GM12878 (cell line): ENCODE measurements around the gene FBXO3. TPM values are rescaled to one million over a fixed set of nuclear protein-coding genes. Genes with fewer than 3 reads are reported as not detected.

Experiments
- ATAC-seq: fragments of 200-7000 bp; cut with Tn5 transposase; 3 replicates; pipeline ENCODE4 v1.9.1; 2020; ENCODE audit warnings: mild to moderate bottlenecking, moderate library complexity
- BruUV-seq: library from RNA; stranded (reverse); fragments of 400-500 nt; replicated peaks from 2 replicates; lab custom pipeline; 2021; lab: Mats Ljungman, UMichigan
- CTCF ChIA-PET: fragments of 300-600 bp; sonication (Branson Sonifier 250); formaldehyde crosslinking; extraction: SDS; loops from one replicate; lab custom pipeline; 2021; ENCODE audit warnings: inconsistent platforms; lab: Yijun Ruan, JAX
- POLR2A ChIA-PET: fragments of 350-600 bp; formaldehyde crosslinking; extraction: SDS; loops from one replicate; lab custom pipeline; 2021; ENCODE audit warnings: inconsistent platforms; lab: Charles Lee
- RAD21 ChIA-PET: fragments of 300-600 bp; sonication (Branson Sonifier 250); formaldehyde crosslinking; loops from one replicate; lab custom pipeline; 2023; ENCODE audit warnings: antibody characterized with exemption; ENCODE audit not compliant: unreplicated experiment; lab: Charles Lee
- SMC1A ChIA-PET: fragments of 300-600 bp; sonication (Branson Sonifier 250); formaldehyde crosslinking; loops from one replicate; lab custom pipeline; 2023; ENCODE audit not compliant: unreplicated experiment, uncharacterized antibody; lab: Charles Lee
- DNase-seq: peaks from one replicate; pipeline ENCODE4 v3.0.0-alpha.2; 2011; ENCODE audit warnings: low read depth, low spot score
- FAIRE-seq: peaks from 3 replicates; lab custom pipeline; 2011; peaks lifted over from hg19 to GRCh38; lab: Jason Lieb, UNC
- H2AFZ ChIP-seq: 2 replicates; pipeline ENCODE4 v1.6.0; 2011; ENCODE audit warnings: low read depth, low read length, control low read depth; ENCODE audit not compliant: control insufficient read depth
- H3K27ac ChIP-seq: 2 replicates; pipeline ENCODE4 v1.5.1; 2011; ENCODE audit warnings: control low read depth; ENCODE audit not compliant: control insufficient read depth, insufficient read depth
- H3K27me3 ChIP-seq, 2 experiments: replicated peaks in 1 of 2; 2 replicates each; pipeline versions ENCODE4 v1.6.0 to v1.6.1; 2011; ENCODE audit warnings: low read length in 1 of 2; ENCODE audit not compliant: control insufficient read depth in 2 of 2, insufficient read depth in 2 of 2
- H3K36me3 ChIP-seq, 2 experiments: 2 replicates each; pipeline ENCODE4 v1.5.1; 2011; ENCODE audit warnings: low read length in 1 of 2; ENCODE audit not compliant: control insufficient read depth in 2 of 2, insufficient read depth in 2 of 2
- H3K4me1 ChIP-seq: 2 replicates; pipeline ENCODE4 v1.6.1; 2011; ENCODE audit warnings: mild to moderate bottlenecking, low read length, moderate library complexity, mixed read lengths; ENCODE audit not compliant: control insufficient read depth, insufficient read depth
- H3K4me2 ChIP-seq: 2 replicates; pipeline ENCODE4 v1.6.0; 2011; ENCODE audit warnings: control low read depth; ENCODE audit not compliant: control insufficient read depth, insufficient read depth
- H3K4me3 ChIP-seq: fragments of 200-600 bp; sonication (generic); 2 replicates; pipeline ENCODE4 v1.5.1; 2016
- H3K79me2 ChIP-seq: 2 replicates; pipeline ENCODE4 v1.6.0; 2011; ENCODE audit warnings: low read length; ENCODE audit not compliant: control insufficient read depth, insufficient read depth
- H3K9ac ChIP-seq: 2 replicates; pipeline ENCODE4 v1.8.0; 2011; ENCODE audit warnings: low read length, control low read depth, mixed read lengths; ENCODE audit not compliant: control insufficient read depth, insufficient read depth
- H3K9me3 ChIP-seq: replicated peaks from 3 replicates; pipeline ENCODE4 v1.5.1; 2011; ENCODE audit warnings: mild to moderate bottlenecking, low read length; ENCODE audit not compliant: control insufficient read depth, insufficient read depth
- H4K20me1 ChIP-seq: 2 replicates; pipeline ENCODE4 v1.6.0; 2011; ENCODE audit not compliant: control insufficient read depth, insufficient read depth
- CBFB ChIP-seq: IDR thresholded peaks from 2 replicates; pipeline ENCODE4 v1.6.1; 2016; ENCODE audit warnings: antibody characterized with exemption, low read depth
- CHD2 ChIP-seq: IDR thresholded peaks from 2 replicates; pipeline ENCODE4 v1.6.1; 2011; ENCODE audit warnings: low read depth, low read length, improper control_type of control experiment, borderline replicate concordance
- CREB1 ChIP-seq: IDR thresholded peaks from 2 replicates; pipeline ENCODE4 v1.6.1; 2012; ENCODE audit warnings: low read depth, mild to moderate bottlenecking, inconsistent platforms
- E4F1 ChIP-seq: fragments of 450-650 bp; IDR thresholded peaks from 2 replicates; pipeline ENCODE4 v1.6.1; 2018; ENCODE audit warnings: borderline replicate concordance, mild to moderate bottlenecking; ENCODE audit not compliant: partially characterized antibody
- HCFC1 ChIP-seq: fragments of 150-350 bp; IDR thresholded peaks from 2 replicates; pipeline ENCODE4 v1.6.1; 2014; ENCODE audit warnings: low read length
- LARP7 ChIP-seq: fragments of 450-650 bp; IDR thresholded peaks from 2 replicates; pipeline ENCODE4 v1.6.1; 2017; ENCODE audit warnings: mild to moderate bottlenecking
- MTA2 ChIP-seq: fragments of 450-650 bp; IDR thresholded peaks from 2 replicates; pipeline ENCODE4 v1.6.1; 2016; ENCODE audit warnings: low read depth, mild to moderate bottlenecking, moderate library complexity
- NBN ChIP-seq: fragments of 450-650 bp; IDR thresholded peaks from 2 replicates; pipeline ENCODE4 v1.6.1; 2016
- NR2C2 ChIP-seq: IDR thresholded peaks from 2 replicates; pipeline ENCODE4 v1.6.1; 2011; ENCODE audit warnings: borderline replicate concordance, low read depth; ENCODE audit not compliant: control insufficient read depth, insufficient read length
- POLR2A ChIP-seq: IDR thresholded peaks from 2 replicates; pipeline ENCODE4 v1.6.1; 2011; ENCODE audit warnings: low read depth, mild to moderate bottlenecking, low read length
- POU2F2 ChIP-seq: IDR thresholded peaks from 3 replicates; pipeline ENCODE4 v1.6.1; 2011; ENCODE audit warnings: low read depth, mild to moderate bottlenecking, low read length, borderline replicate concordance
- RBBP5 ChIP-seq: fragments of 200-600 bp; sonication (generic); conservative IDR thresholded peaks from 2 replicates; pipeline ENCODE4 v1.6.1; 2016
- SIX5 ChIP-seq: IDR thresholded peaks from 2 replicates; pipeline ENCODE4 v1.6.1; 2011; ENCODE audit warnings: mild to moderate bottlenecking, low read depth, low read length, moderate library complexity; ENCODE audit not compliant: severe bottlenecking
- SMARCA5 ChIP-seq: fragments of 450-650 bp; IDR thresholded peaks from 2 replicates; pipeline ENCODE4 v1.6.1; 2017; ENCODE audit warnings: mild to moderate bottlenecking
- STAT1 ChIP-seq: fragments of 450-650 bp; conservative IDR thresholded peaks from 2 replicates; pipeline ENCODE4 v1.6.1; 2014; ENCODE audit warnings: antibody characterized with exemption, mild to moderate bottlenecking
- SUPT20H ChIP-seq: IDR thresholded peaks from 2 replicates; pipeline ENCODE4 v1.6.1; 2011; ENCODE audit warnings: low read depth, mild to moderate bottlenecking, low read length, moderate library complexity, borderline replicate concordance; ENCODE audit not compliant: control insufficient read depth
- TCF3 ChIP-seq: IDR thresholded peaks from 2 replicates; pipeline ENCODE4 v1.6.1; 2012; ENCODE audit warnings: low read depth, mild to moderate bottlenecking, low read length, borderline replicate concordance; ENCODE audit not compliant: insufficient read depth
- ZNF687 ChIP-seq: fragments of 450-650 bp; IDR thresholded peaks from 2 replicates; pipeline ENCODE4 v1.6.1; 2017; ENCODE audit warnings: mild to moderate bottlenecking, moderate library complexity
- ZSCAN29 ChIP-seq: fragments of 450-650 bp; IDR thresholded peaks from 2 replicates; pipeline ENCODE4 v1.6.1; 2017; ENCODE audit warnings: mild to moderate bottlenecking, moderate library complexity
- ZZZ3 ChIP-seq: IDR thresholded peaks from 2 replicates; pipeline ENCODE4 v1.6.1; 2011; ENCODE audit warnings: low read depth; ENCODE audit not compliant: control insufficient read depth, insufficient read length
- WGBS: methylation state at CpG from one replicate; pipeline ENCODE4 v1.1.6; 2016; ENCODE audit warnings: low lambda C conversion rate; ENCODE audit not compliant: insufficient replicate concordance, insufficient coverage; ENCODE audit errors: missing lambda C conversion rate; 5-methylcytosine and 5-hydroxymethylcytosine counted together
- in situ Hi-C: fragments of 300-500 bp; cut with MboI; formaldehyde crosslinking; loops from 9 replicates; pipeline ENCODE4 v1.14.3; 2018; ENCODE audit warnings: mixed read lengths
- intact Hi-C: fragments of 100-400 bp; cut with micrococcal nuclease; formaldehyde crosslinking; loops from one replicate; pipeline ENCODE4 v1.14.2; 2022; ENCODE audit not compliant: unreplicated experiment
- polyA plus RNA-seq, 11 experiments: library from polyadenylated mRNA; depleted of rRNA in 4 of 11; unstranded in 6 of 11; stranded (reverse) in 5 of 11; fragments of >200 nt; fragmentation: Nextera tagmentation in 4 of 11; fragmentation: Illumina TruSeq in 1 of 11; extraction: Ambion mirVana in 4 of 11; extraction: Trizol in 1 of 11; gene quantifications; 1 replicate in 1 of 11; 2 replicates in 10 of 11; pipeline versions ENCODE4 v1.2.1 to v1.2.3, GENCODE V29; 2011 to 2016; ENCODE audit warnings: inconsistent platforms in 2 of 11, missing spikeins in 2 of 11, low read depth in 1 of 11
- total RNA-seq, 4 experiments: library from RNA; depleted of rRNA in 3 of 4; stranded (reverse); fragments of >200 nt in 3 of 4; fragmentation: Illumina TruSeq in 1 of 4; extraction: Trizol in 1 of 4; gene quantifications; 2 replicates each; pipeline versions ENCODE4 v1.2.1 to v1.2.3, GENCODE V29; 2013 to 2021

The FBXO3 gene
- total and polyA plus RNA-seq, 10 of the 15 experiments (the other 5 are each of a cell fraction or from before 2014, with no cell fraction given): 8.9 to 33.4 (median 13.8) TPM

- TF ChIP-seq ZNF687 (no peak), POU2F2 (no peak), LARP7 (no peak), POLR2A (no peak), NBN (no peak), ZZZ3 (no peak), MTA2 (no peak), NR2C2 (no peak), SUPT20H (no peak), CHD2 (no peak)
Measured at GRCh38 chr11:33725496-33725895, 48.8 kb downstream of the FBXO3 start (continued).

- Histone ChIP-seq H3K27ac (0 out of 2 replicates have a peak overlapping the region, but pooled peaks have one; percentile 9), H3K4me2 (peak overlapping the region; percentile 65), H3K27me3 (no peaks in the 10 kb centered on the region), H3K9ac (no peak overlapping the region), H2AFZ (no peak overlapping the region), H3K36me3 (peaks cover 9 to 16% of the 10 kb centered on the region in 2 experiments; a peak in 3 of 4 replicates), H3K4me3 (no peak overlapping the region), H3K4me1 (peaks cover 24% of the 10 kb centered on the region), H3K79me2 (peaks cover 37% of the 10 kb centered on the region), H3K9me3 (no peaks in the 10 kb centered on the region), H4K20me1 (no peaks in the 10 kb centered on the region)
- RAD21 ChIA-PET: interaction anchor here (0.7 to 2.4 kb wide), 5 partner anchors 9 to 138 kb away, joined by 3 to 21 read pairs (median 11); partner anchors contain the start of gene CD59
- in situ Hi-C loops (no loop called here), intact Hi-C loops (no loop called here)
- FAIRE-seq (no peak), ATAC-seq (peak; percentile 27), DNase-seq (no peak)
- no TSS peak for BruUV-seq
- CTCF ChIA-PET: interaction anchor here (1.0 to 4.2 kb wide), 7 partner anchors 8 to 83 kb away, joined by 3 to 32 read pairs (median 4); no protein-coding TSS in a partner anchor
- SMC1A ChIA-PET: interaction anchor here (0.7 to 2.1 kb wide), 9 partner anchors 9 to 77 kb away, joined by 3 to 17 read pairs (median 3); partner anchors contain the start of gene FBXO3
- POLR2A ChIA-PET: interaction anchor here (0.9 to 1.9 kb wide), 2 partner anchors 10 to 23 kb away, joined by 4 to 6 read pairs; no protein-coding TSS in a partner anchor
- 96% methylated on average over 4 of the region's 4 CpGs for WGBS
- no peak for TF ChIP-seq SIX5
- TF ChIP-seq CREB1: no peak
- no peak for TF ChIP-seq SUPT20H
- no peak for TF ChIP-seq ZSCAN29
- no peak for TF ChIP-seq STAT1
- TF ChIP-seq CBFB: no peak
- no peak for TF ChIP-seq E4F1
- TF ChIP-seq HCFC1: no peak
- TF ChIP-seq TCF3: no peak
- TF ChIP-seq SMARCA5: no peak
- no peak for TF ChIP-seq RBBP5
Measured at GRCh38 chr11:33724644-33725035, 49.7 kb downstream of the FBXO3 start.
